HG03025 (cell line): ENCODE data around the gene PHKA2.
"Not testable (repeated sequence)": the region's sequence is repeated elsewhere in the genome, so short reads cannot be mapped to it uniquely, and the experiment has no call there.

Experiments used
- ATAC-seq: cut with Tn5 transposase; IDR thresholded peaks from one replicate; pipeline ENCODE4 v1.9.1; 2021; ENCODE audit warnings: mild to moderate bottlenecking, moderate library complexity; ENCODE audit not compliant: unreplicated experiment, low FRiP score

Gene PHKA2

GRCh38 chrX:18983666-18984380 lies at the start of gene PHKA2:
PHKA2 (minus strand) TSS chrX:18984114; CDS start chrX:18983932, 182 bp downstream.
- peak; percentile 50 for ATAC-seq

GRCh38 chrX:19030805-19031204 lies 46.9 kb upstream of the PHKA2 start:
- no peak for ATAC-seq

- ATAC-seq, result no peak
These were observed 44.6 kb upstream of the PHKA2 start for GRCh38 chrX:19028560-19028959.

GRCh38 chrX:19024366-19024765 lies 40.5 kb upstream of the PHKA2 start:
- ATAC-seq, result no peak

- ATAC-seq, result no peak
These were observed 36.1 kb upstream of the PHKA2 start for GRCh38 chrX:19019996-19020395.

- ATAC-seq, result no peak
These were observed 33.4 kb upstream of the PHKA2 start for GRCh38 chrX:19017271-19017670.

GRCh38 chrX:19016614-19017013 lies 32.7 kb upstream of the PHKA2 start:
- ATAC-seq, result not testable (repeated sequence)

GRCh38 chrX:19007868-19008267 lies 24.0 kb upstream of the PHKA2 start:
- ATAC-seq, result no peak

GRCh38 chrX:19007011-19007410 lies 23.1 kb upstream of the PHKA2 start:
- no peak for ATAC-seq

GRCh38 chrX:19005909-19006308 lies 22.0 kb upstream of the PHKA2 start:
- ATAC-seq, result no peak

GRCh38 chrX:19003756-19004155 lies 19.8 kb upstream of the PHKA2 start:
- ATAC-seq, result no peak

- no peak for ATAC-seq
These were observed 14.7 kb upstream of the PHKA2 start for GRCh38 chrX:18998653-18999052.

- ATAC-seq, result no peak
These were observed 14.0 kb upstream of the PHKA2 start for GRCh38 chrX:18997916-18998315.

GRCh38 chrX:18996536-18996935 lies 12.6 kb upstream of the PHKA2 start:
- no peak for ATAC-seq

GRCh38 chrX:18995221-18995620 lies 11.3 kb upstream of the PHKA2 start:
- no peak for ATAC-seq

- no peak for ATAC-seq
These were observed 10.8 kb upstream of the PHKA2 start for GRCh38 chrX:18994713-18995112.

GRCh38 chrX:18992829-18993228 lies 8.9 kb upstream of the PHKA2 start:
- no peak for ATAC-seq

- peak; percentile 5 for ATAC-seq
These were observed 1.2 kb upstream of the PHKA2 start for GRCh38 chrX:18985186-18985435.

- peak; percentile 83 for ATAC-seq
These were observed 669 bp upstream of the PHKA2 start for GRCh38 chrX:18984381-18985185.

GRCh38 chrX:18981124-18981807 lies 2.6 kb downstream of the PHKA2 start:
- ATAC-seq, result no peak

GRCh38 chrX:18980262-18980661 lies 3.7 kb downstream of the PHKA2 start:
- not testable (repeated sequence) for ATAC-seq

GRCh38 chrX:18974993-18975392 lies 8.9 kb downstream of the PHKA2 start:
- ATAC-seq, result no peak
